ENCODE results near the gene HMX1. TPM values are rescaled to one million over a fixed set of nuclear protein-coding genes. Genes with fewer than 3 reads are reported as not detected.

Gene HMX1
- total and polyA plus RNA-seq, 10 of the 15 experiments (the other 5 are each of a cell fraction or from before 2014, with no cell fraction given), result not detected

DNA sequence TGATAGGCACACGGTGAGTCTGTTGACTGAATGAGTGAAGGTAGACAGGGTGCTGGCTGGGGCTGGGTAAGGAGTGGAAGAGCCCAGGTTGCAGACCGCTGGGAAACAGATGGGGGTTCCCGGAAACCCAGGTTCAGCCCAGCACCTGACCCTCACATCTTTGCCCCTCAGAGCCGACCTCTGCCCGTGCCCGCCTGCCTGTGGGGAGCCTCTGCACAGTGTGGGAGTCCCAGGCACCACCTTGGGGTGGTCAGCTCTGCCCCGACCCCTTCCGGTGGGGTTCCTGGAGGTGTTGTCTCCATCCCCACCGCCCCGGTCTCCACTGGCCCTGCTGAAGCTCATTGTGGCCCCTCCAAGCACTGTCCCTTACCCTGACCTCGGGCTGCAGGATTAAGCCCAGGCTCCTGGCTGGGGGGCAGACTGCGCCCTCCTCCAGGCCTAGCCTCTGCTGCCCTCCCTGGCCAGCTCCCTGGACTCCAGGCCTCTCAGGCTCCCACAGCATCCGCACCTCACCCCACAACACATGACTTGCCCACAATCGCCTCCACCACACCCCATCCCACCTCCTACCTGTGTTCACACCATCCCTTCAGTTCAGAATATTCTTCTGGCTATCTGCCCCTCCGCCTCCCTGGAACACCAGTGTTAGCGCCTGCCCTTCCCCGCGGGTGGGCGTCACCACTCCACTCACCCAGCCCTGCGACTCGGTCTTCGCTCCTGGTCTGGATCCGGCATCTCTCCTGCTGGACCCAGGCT lies 21.4 kb downstream of the HMX1 start (continued):
- TF ChIP-seq REST (IDR thresholded peaks at IDR 0.05; ENCODE audit: low read depth, low read length) (no peak), MTA3 (IDR thresholded peaks at IDR 0.05; ENCODE audit: borderline replicate concordance, low read length) (no peak)

DNA sequence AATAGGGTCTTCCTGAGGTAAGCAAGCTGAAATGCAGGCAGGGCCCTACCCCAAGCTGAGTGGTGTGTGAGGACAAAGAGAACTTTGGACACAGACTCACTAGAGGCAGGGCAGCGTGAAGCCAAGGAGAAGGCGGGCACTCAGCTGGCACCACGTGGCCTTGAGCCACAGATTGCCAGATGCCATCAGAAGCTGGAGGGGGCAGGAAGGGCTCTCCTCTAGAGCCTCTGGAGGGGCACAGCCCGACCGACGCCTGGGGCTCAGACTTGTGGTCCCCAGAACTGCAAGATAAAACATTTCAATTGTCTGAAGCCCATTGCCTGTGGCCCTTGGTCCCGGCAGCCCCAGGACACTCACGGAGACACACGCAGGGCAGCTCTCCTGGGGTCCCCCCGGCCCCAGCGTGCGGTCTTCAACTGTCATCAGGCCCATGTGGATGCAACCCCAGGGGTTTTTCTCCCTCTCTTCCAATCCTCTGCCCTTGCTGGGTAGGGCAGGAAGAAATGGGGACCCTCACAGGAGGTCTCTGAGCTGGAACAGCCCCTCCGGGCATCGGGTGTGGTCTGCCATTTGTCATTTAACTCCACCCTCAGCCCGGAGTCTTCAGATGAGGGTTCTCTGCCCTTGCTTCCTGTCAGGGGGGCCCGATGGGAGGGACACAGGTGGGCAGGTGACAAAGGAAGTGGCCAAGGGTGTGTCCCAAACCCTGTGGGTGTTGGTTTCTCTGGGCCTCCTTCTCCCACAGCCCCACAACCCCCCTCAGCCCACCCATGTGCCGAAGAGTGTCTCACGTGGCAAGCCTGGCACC lies 22.2 kb downstream of the HMX1 start:
- DNase-seq (ENCODE audit: low read depth, low spot score) (no peak), FAIRE-seq (no peak), ATAC-seq (no peak)
- Histone ChIP-seq H3K27me3 (replicated peaks in 1 of 2; ENCODE audit: control insufficient read depth in 2 of 2, insufficient read depth in 2 of 2, low read length in 1 of 2) (no peaks in the 10 kb centered on the region), H3K79me2 (ENCODE audit: control insufficient read depth, insufficient read depth, low read length) (no peaks in the 10 kb centered on the region), H3K9ac (ENCODE audit: control insufficient read depth, insufficient read depth, low read length) (no peak overlapping the region), H3K4me1 (ENCODE audit: control insufficient read depth, insufficient read depth, low read length) (no peaks in the 10 kb centered on the region), H2AFZ (ENCODE audit: control insufficient read depth, low read depth, low read length) (no peak overlapping the region), H3K27ac (ENCODE audit: control insufficient read depth, insufficient read depth) (no peak overlapping the region), H3K9me3 (replicated peaks; ENCODE audit: control insufficient read depth, insufficient read depth, low read length) (no peaks in the 10 kb centered on the region; the same call in 2 of the 3 replicates), H3K4me3 (no peak overlapping the region), H4K20me1 (ENCODE audit: control insufficient read depth, insufficient read depth) (no peaks in the 10 kb centered on the region), H3K36me3 (ENCODE audit: control insufficient read depth in 2 of 2, insufficient read depth in 2 of 2, low read length in 1 of 2) (no peaks in the 10 kb centered on the region), H3K4me2 (ENCODE audit: control insufficient read depth, insufficient read depth) (no peak overlapping the region)
- BruUV-seq (replicated peaks), result no TSS peak
- POLR2A ChIA-PET, result no interaction called here
- intact Hi-C loops (cut with micrococcal nuclease; ENCODE audit: unreplicated experiment), result no loop called here
- in situ Hi-C loops (cut with MboI), result no loop called here
- WGBS (ENCODE audit: insufficient coverage, insufficient replicate concordance, low lambda C conversion rate, missing lambda C conversion rate), result 36% methylated on average over 18 of the region's 18 CpGs
- SMC1A ChIA-PET (ENCODE audit: uncharacterized antibody, unreplicated experiment), result no interaction called here
- RAD21 ChIA-PET (ENCODE audit: unreplicated experiment), result no interaction called here
- CTCF ChIA-PET, result no interaction called here
- TF ChIP-seq, protein P1, sequence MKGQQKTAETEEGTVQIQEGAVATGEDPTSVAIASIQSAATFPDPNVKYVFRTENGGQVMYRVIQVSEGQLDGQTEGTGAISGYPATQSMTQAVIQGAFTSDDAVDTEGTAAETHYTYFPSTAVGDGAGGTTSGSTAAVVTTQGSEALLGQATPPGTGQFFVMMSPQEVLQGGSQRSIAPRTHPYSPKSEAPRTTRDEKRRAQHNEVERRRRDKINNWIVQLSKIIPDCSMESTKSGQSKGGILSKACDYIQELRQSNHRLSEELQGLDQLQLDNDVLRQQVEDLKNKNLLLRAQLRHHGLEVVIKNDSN (IDR thresholded peaks at IDR 0.05; ENCODE audit: borderline replicate concordance, extremely low read length, insufficient read depth, low read depth, low read length), result no peak
- TF ChIP-seq, protein P2, sequence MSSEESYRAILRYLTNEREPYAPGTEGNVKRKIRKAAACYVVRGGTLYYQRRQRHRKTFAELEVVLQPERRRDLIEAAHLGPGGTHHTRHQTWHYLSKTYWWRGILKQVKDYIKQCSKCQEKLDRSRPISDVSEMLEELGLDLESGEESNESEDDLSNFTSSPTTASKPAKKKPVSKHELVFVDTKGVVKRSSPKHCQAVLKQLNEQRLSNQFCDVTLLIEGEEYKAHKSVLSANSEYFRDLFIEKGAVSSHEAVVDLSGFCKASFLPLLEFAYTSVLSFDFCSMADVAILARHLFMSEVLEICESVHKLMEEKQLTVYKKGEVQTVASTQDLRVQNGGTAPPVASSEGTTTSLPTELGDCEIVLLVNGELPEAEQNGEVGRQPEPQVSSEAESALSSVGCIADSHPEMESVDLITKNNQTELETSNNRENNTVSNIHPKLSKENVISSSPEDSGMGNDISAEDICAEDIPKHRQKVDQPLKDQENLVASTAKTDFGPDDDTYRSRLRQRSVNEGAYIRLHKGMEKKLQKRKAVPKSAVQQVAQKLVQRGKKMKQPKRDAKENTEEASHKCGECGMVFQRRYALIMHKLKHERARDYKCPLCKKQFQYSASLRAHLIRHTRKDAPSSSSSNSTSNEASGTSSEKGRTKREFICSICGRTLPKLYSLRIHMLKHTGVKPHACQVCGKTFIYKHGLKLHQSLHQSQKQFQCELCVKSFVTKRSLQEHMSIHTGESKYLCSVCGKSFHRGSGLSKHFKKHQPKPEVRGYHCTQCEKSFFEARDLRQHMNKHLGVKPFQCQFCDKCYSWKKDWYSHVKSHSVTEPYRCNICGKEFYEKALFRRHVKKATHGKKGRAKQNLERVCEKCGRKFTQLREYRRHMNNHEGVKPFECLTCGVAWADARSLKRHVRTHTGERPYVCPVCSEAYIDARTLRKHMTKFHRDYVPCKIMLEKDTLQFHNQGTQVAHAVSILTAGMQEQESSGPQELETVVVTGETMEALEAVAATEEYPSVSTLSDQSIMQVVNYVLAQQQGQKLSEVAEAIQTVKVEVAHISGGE (CRISPR knock-in tag; IDR thresholded peaks at IDR 0.05), result no peak
- TF ChIP-seq MAX (IDR thresholded peaks at IDR 0.05; ENCODE audit: low read depth, low read length), result no peak
- TF ChIP-seq DPF2 (IDR thresholded peaks at IDR 0.05), result no peak
- no peak for TF ChIP-seq POLR2AphosphoS2 (IDR thresholded peaks at IDR 0.05; ENCODE audit: low read depth, low read length)
- TF ChIP-seq ZNF622 (IDR thresholded peaks at IDR 0.05), result no peak
- TF ChIP-seq SP1 (IDR thresholded peaks at IDR 0.05; ENCODE audit: low read depth, low read length), result no peak
- TF ChIP-seq, protein P3, sequence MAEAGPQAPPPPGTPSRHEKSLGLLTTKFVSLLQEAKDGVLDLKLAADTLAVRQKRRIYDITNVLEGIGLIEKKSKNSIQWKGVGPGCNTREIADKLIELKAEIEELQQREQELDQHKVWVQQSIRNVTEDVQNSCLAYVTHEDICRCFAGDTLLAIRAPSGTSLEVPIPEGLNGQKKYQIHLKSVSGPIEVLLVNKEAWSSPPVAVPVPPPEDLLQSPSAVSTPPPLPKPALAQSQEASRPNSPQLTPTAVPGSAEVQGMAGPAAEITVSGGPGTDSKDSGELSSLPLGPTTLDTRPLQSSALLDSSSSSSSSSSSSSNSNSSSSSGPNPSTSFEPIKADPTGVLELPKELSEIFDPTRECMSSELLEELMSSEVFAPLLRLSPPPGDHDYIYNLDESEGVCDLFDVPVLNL (IDR thresholded peaks at IDR 0.05; ENCODE audit: low read depth, low read length), result no peak
- no peak for TF ChIP-seq PAX5 (IDR thresholded peaks at IDR 0.05; ENCODE audit: borderline replicate concordance, low read depth, low read length)
